Suprapubic skin (tissue), 4 donors: Measurements from ENCODE around the gene DUOX2. TPM values are rescaled to one million over a fixed set of nuclear protein-coding genes. Genes with fewer than 3 reads are reported as not detected.

ENCODE experiments used
- DNase-seq, 2 donors: peaks; one replicate each; pipeline ENCODE4 v3.0.0-alpha.2; 2019; ENCODE audit warnings: low spot score in 2 of 2
- H3K27ac ChIP-seq: fragments of 200-600 bp; sonication (generic); one replicate; pipeline ENCODE4 v1.5.1; 2019
- H3K27me3 ChIP-seq: fragments of 200-600 bp; sonication (generic); one replicate; pipeline ENCODE4 v1.5.1; 2019
- H3K36me3 ChIP-seq: fragments of 200-600 bp; sonication (generic); one replicate; pipeline ENCODE4 v1.5.1; 2019
- H3K4me1 ChIP-seq: fragments of 200-600 bp; sonication (generic); one replicate; pipeline ENCODE4 v1.5.1; 2019
- H3K4me3 ChIP-seq: fragments of 200-600 bp; sonication (generic); one replicate; pipeline ENCODE4 v1.5.1; 2019; ENCODE audit warnings: mild to moderate bottlenecking
- H3K9me3 ChIP-seq: fragments of 200-600 bp; sonication (generic); one replicate; pipeline ENCODE4 v1.5.1; 2019
- EP300 ChIP-seq: sonication (generic); formaldehyde crosslinking; IDR thresholded peaks from one replicate; pipeline ENCODE4 v1.6.1; 2017; ENCODE audit warnings: antibody characterized with exemption
- POLR2A ChIP-seq, 2 donors: fragments of 450-650 bp; IDR thresholded peaks; one replicate each; pipeline ENCODE4 v1.6.1; 2017; ENCODE audit warnings: antibody characterized with exemption in 2 of 2, mild to moderate bottlenecking in 2 of 2, moderate library complexity in 2 of 2
- POLR2AphosphoS5 ChIP-seq, 3 donors: sonication (generic); formaldehyde crosslinking; IDR thresholded peaks; one replicate each; pipeline ENCODE4 v1.6.1; 2017; ENCODE audit warnings: antibody characterized with exemption in 3 of 3
- WGBS: methylation state at CpG from one replicate; pipeline ENCODE4 v1.1.5; 2018; 5-methylcytosine and 5-hydroxymethylcytosine counted together
- total RNA-seq, 4 donors: library from RNA; depleted of rRNA; stranded (reverse); fragments of >200 nt; gene quantifications; one replicate each; pipeline ENCODE4 v1.1.0, GENCODE V29; 2016
- TF ChIP-seq, protein P1 (sequence below), 2 donors: fragments of 200-600 bp in 1 of 2; fragments of 450-650 bp in 1 of 2; sonication (generic) in 1 of 2; IDR thresholded peaks; one replicate each; pipeline ENCODE4 v1.5.1; 2016 to 2019; ENCODE audit warnings: antibody characterized with exemption in 2 of 2, mild to moderate bottlenecking in 1 of 2, moderate library complexity in 1 of 2

Gene DUOX2
- total RNA-seq, 4 donors from 2014 or later, result 2.3 to 32.6 (median 6.9) TPM

DNA sequence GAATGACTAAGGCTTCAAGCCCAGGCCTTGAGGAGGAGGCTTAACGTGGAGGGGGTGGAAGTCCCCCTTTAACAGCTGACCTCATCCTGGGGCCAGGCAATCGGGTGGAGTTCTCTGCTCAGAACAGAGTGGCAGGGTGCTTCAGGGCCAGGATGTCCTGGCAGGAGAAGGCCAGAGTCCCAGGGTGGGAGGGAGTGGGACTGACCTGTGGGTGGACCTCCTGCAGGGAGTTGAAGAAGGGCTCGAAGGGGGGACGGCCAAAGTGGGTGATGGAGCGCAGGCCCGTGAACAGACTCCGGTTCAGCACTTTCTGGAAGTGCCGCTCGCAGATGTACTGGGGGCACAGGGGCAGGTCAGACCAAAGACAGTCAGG is 19.6 kb downstream of the DUOX2 start:
- Histone ChIP-seq H3K27me3 (no peaks in the 10 kb centered on the region), H3K36me3 (no peaks in the 10 kb centered on the region), H3K9me3 (no peaks in the 10 kb centered on the region), H3K4me1 (no peaks in the 10 kb centered on the region), H3K4me3 (no peak overlapping the region), H3K27ac (no peak overlapping the region)
- WGBS, result 86% methylated on average over 8 of the region's 9 CpGs
- no peak for TF ChIP-seq POLR2A (IDR thresholded peaks at IDR 0.05)
- TF ChIP-seq POLR2AphosphoS5 (IDR thresholded peaks at IDR 0.05), result no peak
- TF ChIP-seq, protein P1, sequence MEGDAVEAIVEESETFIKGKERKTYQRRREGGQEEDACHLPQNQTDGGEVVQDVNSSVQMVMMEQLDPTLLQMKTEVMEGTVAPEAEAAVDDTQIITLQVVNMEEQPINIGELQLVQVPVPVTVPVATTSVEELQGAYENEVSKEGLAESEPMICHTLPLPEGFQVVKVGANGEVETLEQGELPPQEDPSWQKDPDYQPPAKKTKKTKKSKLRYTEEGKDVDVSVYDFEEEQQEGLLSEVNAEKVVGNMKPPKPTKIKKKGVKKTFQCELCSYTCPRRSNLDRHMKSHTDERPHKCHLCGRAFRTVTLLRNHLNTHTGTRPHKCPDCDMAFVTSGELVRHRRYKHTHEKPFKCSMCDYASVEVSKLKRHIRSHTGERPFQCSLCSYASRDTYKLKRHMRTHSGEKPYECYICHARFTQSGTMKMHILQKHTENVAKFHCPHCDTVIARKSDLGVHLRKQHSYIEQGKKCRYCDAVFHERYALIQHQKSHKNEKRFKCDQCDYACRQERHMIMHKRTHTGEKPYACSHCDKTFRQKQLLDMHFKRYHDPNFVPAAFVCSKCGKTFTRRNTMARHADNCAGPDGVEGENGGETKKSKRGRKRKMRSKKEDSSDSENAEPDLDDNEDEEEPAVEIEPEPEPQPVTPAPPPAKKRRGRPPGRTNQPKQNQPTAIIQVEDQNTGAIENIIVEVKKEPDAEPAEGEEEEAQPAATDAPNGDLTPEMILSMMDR (IDR thresholded peaks at IDR 0.05), result no peak
- no peak for TF ChIP-seq EP300
- peak in 1 of 2 donors; percentile 47 for DNase-seq

DNA sequence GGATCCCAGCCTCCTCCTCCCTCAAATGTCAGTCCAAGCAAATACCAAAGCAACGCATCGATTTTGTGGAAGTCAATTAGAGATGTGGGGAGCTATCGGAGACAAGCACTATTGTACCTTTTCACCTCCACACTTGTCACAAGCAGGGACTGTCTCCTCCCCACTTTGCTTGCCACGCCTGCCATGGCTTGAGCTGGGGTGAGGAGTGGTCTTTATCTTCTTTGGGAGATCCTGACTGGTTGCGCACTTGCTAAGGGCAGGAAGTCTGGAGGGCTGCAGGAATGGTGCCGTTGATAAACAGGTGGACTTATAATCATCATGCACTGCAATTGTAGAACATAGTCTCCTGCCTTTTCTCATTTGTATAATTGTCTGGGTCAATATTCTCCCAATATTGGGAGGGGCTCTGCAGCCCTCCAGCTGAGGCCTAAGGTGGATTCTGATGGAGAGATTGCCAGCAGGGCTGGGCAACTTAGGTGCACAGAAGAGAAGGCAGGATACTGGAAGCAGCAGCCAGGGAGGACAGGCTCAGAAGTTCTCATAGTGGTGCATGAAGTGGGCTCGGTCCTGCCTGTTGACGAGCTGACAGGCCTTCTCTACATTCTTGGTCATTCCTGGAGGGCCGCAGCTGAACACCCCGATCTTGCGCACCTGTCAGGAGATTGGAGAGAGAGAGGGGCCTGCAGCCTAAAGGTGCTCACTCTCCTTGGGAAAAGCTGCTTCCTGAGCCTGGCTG is 20.2 kb downstream of the DUOX2 start:
- 92% methylated on average over 11 of the region's 11 CpGs for WGBS
- no peak for TF ChIP-seq POLR2A (IDR thresholded peaks at IDR 0.05)
- TF ChIP-seq, protein P1 (IDR thresholded peaks at IDR 0.05), result no peak
- TF ChIP-seq EP300, result no peak
- no peak for TF ChIP-seq POLR2AphosphoS5 (IDR thresholded peaks at IDR 0.05)
- Histone ChIP-seq H3K36me3 (no peaks in the 10 kb centered on the region), H3K27me3 (no peaks in the 10 kb centered on the region), H3K4me3 (no peak overlapping the region), H3K9me3 (no peaks in the 10 kb centered on the region), H3K4me1 (no peaks in the 10 kb centered on the region), H3K27ac (no peak overlapping the region)
- no peak for DNase-seq

DNA sequence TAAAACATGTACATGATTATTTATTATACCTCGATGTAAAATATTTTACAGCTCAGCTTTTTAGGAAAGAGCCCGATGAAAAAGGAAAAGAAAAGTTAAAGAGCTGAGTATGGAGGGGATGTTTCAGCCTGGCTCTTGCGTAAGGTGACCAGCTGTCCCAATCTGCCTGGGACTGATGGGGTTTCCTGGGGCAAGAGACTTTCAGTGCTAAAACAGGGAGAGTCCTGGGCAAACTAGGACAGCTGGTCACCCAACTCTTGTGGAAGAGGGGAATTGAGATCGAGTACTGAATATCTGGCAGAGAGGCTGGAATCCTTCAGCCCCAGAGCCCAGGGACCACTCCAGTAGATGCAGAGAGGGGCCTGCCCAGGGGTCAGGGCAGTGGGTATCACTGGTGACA is 21.0 kb downstream of the DUOX2 start:
- whole genome bisulfite sequencing, result 89% methylated on average over 4 of the region's 4 CpGs
- Histone ChIP-seq H3K27me3 (no peaks in the 10 kb centered on the region), H3K9me3 (no peaks in the 10 kb centered on the region), H3K4me1 (no peaks in the 10 kb centered on the region), H3K27ac (no peak overlapping the region), H3K36me3 (no peaks in the 10 kb centered on the region), H3K4me3 (no peak overlapping the region)
- no peak for DNase-seq
- TF ChIP-seq POLR2A (IDR thresholded peaks at IDR 0.05) (no peak), EP300 (no peak), POLR2AphosphoS5 (IDR thresholded peaks at IDR 0.05) (no peak)
- TF ChIP-seq, protein P1 (IDR thresholded peaks at IDR 0.05), result no peak

DNA sequence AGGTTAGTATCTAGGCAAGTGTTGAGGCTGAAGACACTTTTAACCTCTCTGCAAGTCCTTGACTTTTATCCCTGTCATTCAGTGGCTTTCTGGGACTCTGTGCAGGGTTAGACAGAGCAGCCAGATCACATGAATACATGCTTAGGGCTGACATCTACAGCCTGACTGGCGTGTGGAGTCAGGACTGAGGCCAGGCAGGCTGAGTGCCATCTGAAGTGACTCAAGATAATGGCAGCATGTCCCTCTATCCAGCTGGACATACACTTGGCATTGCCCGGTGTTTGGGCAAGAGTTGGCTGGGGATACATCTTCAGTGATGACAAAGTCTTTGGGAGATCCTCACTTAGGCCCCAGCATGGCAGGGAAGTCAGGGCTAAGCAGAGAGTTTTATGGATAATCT is 22.4 kb downstream of the DUOX2 start:
- no peak for DNase-seq

DNA sequence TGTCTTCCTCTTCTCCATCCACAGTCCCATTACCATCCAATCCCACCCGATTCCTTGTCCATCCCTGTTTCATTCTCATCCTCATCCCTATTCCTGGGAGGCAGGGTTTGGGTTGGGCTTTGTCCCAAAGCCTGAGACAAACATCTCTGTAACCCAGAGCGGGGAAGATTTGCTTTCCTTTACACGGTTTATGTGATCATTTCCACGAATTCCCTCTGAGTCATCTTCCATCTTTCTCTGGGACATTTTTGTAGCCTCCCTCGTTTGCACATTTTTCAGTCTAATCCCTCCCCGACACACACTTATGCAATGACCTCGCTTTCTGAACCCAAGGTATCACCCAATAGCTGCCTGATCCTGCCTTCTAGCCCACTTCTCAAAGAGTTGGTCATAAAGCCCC is 22.8 kb downstream of the DUOX2 start:
- WGBS, result 61% methylated on average over 7 of the region's 7 CpGs
- DNase-seq, result no peak
- Histone ChIP-seq H3K9me3 (no peaks in the 10 kb centered on the region), H3K4me3 (no peak overlapping the region), H3K36me3 (no peaks in the 10 kb centered on the region), H3K4me1 (no peaks in the 10 kb centered on the region), H3K27ac (no peak overlapping the region), H3K27me3 (no peaks in the 10 kb centered on the region)
- TF ChIP-seq POLR2A (IDR thresholded peaks at IDR 0.05) (no peak), EP300 (no peak)
- TF ChIP-seq, protein P1 (IDR thresholded peaks at IDR 0.05), result no peak

More for the DNA sequence above, 22.4 kb downstream of the DUOX2 start:
- Histone ChIP-seq H3K4me1 (no peaks in the 10 kb centered on the region), H3K36me3 (no peaks in the 10 kb centered on the region), H3K27me3 (no peaks in the 10 kb centered on the region), H3K27ac (no peak overlapping the region), H3K4me3 (no peak overlapping the region), H3K9me3 (no peaks in the 10 kb centered on the region)
- no peak for TF ChIP-seq EP300
- no peak for TF ChIP-seq POLR2A (IDR thresholded peaks at IDR 0.05)
- TF ChIP-seq, protein P1 (IDR thresholded peaks at IDR 0.05), result no peak
- no peak for TF ChIP-seq POLR2AphosphoS5 (IDR thresholded peaks at IDR 0.05)
- 57% methylated on average over 2 of the region's 2 CpGs for whole genome bisulfite sequencing
